Neural progenitor cell (in vitro differentiated cells): ENCODE data around the gene CNTD1. TPM values are rescaled to one million over a fixed set of nuclear protein-coding genes. Genes with fewer than 3 reads are reported as not detected.
"Not testable (repeated sequence)": the region's sequence is repeated elsewhere in the genome, so short reads cannot be mapped to it uniquely, and the experiment has no call there.

Experiments used
- DNase-seq: peaks from one replicate; pipeline ENCODE4 v3.0.0-alpha.2; 2016; ENCODE audit warnings: low spot score
- H2AFZ ChIP-seq: fragments of 200-600 bp; sonication (generic); replicated peaks from 2 replicates; pipeline ENCODE4 v1.6.1; 2016; ENCODE audit warnings: antibody characterized with exemption
- H3F3A ChIP-seq: fragments of 200-600 bp; sonication (generic); 2 replicates; pipeline ENCODE4 v1.6.1; 2016; ENCODE audit warnings: antibody characterized with exemption, low read depth
- H3K27ac ChIP-seq: fragments of 200-600 bp; sonication (generic); 2 replicates; pipeline ENCODE4 v1.5.1; 2016; ENCODE audit warnings: mild to moderate bottlenecking
- H3K27me3 ChIP-seq: fragments of 200-600 bp; sonication (generic); 2 replicates; pipeline ENCODE4 v1.6.1; 2016; ENCODE audit warnings: mild to moderate bottlenecking, moderate library complexity
- H3K36me3 ChIP-seq: fragments of 200-600 bp; sonication (generic); 2 replicates; pipeline ENCODE4 v1.5.1; 2016
- H3K4me1 ChIP-seq: fragments of 200-600 bp; sonication (generic); 2 replicates; pipeline ENCODE4 v1.6.1; 2016; ENCODE audit warnings: mixed run types
- H3K4me2 ChIP-seq: fragments of 200-600 bp; sonication (generic); 2 replicates; pipeline ENCODE4 v1.6.1; 2016
- H3K4me3 ChIP-seq: fragments of 200-600 bp; sonication (generic); 2 replicates; pipeline ENCODE4 v1.5.1; 2016
- H3K79me2 ChIP-seq: fragments of 200-600 bp; sonication (generic); 2 replicates; pipeline ENCODE4 v1.6.1; 2016; ENCODE audit warnings: low read depth
- H3K9ac ChIP-seq: fragments of 200-600 bp; sonication (generic); 2 replicates; pipeline ENCODE4 v1.6.1; 2016
- H3K9me3 ChIP-seq: fragments of 200-600 bp; sonication (generic); 2 replicates; pipeline ENCODE4 v1.5.1; 2016; ENCODE audit warnings: low read depth
- H4K20me1 ChIP-seq: fragments of 200-600 bp; sonication (generic); 2 replicates; pipeline ENCODE4 v1.6.1; 2016; ENCODE audit warnings: low read depth
- H3K27ac Mint-ChIP-seq: 3 replicates; pipeline ENCODE4 v1.8.0; 2021; ENCODE audit warnings: mixed read lengths
- H3K27me3 Mint-ChIP-seq: 2 replicates; pipeline ENCODE4 v1.8.0; 2022; ENCODE audit warnings: low read depth, mild to moderate bottlenecking, inconsistent platforms, moderate library complexity, mixed read lengths; ENCODE audit not compliant: insufficient read depth
- H3K36me3 Mint-ChIP-seq: 3 replicates; pipeline ENCODE4 v1.8.0; 2021; ENCODE audit warnings: mixed read lengths
- H3K4me1 Mint-ChIP-seq: 3 replicates; pipeline ENCODE4 v1.8.0; 2021; ENCODE audit warnings: mixed read lengths
- H3K4me3 Mint-ChIP-seq: 3 replicates; pipeline ENCODE4 v1.8.0; 2021; ENCODE audit warnings: mild to moderate bottlenecking, moderate library complexity, mixed read lengths
- H3K9me3 Mint-ChIP-seq: 3 replicates; pipeline ENCODE4 v1.8.0; 2020; ENCODE audit warnings: mixed read lengths
- EZH2 ChIP-seq: fragments of 200-600 bp; sonication (generic); IDR thresholded peaks from 2 replicates; pipeline ENCODE4 v1.6.1; 2017; ENCODE audit warnings: antibody characterized with exemption, mild to moderate bottlenecking, moderate library complexity
- EZH2phosphoT487 ChIP-seq: fragments of 200-600 bp; sonication (generic); IDR thresholded peaks from 2 replicates; pipeline ENCODE4 v1.6.1; 2017; ENCODE audit warnings: antibody characterized with exemption
- total RNA-seq: library from RNA; depleted of rRNA; stranded (reverse); fragments of >200 nt; gene quantifications from 2 replicates; pipeline ENCODE4 v1.2.3, GENCODE V29; 2015; ENCODE audit warnings: low replicate concordance
- TF ChIP-seq, protein P1 (sequence below): fragments of 200-600 bp; sonication (generic); IDR thresholded peaks from 2 replicates; pipeline ENCODE4 v1.5.1; 2017; ENCODE audit warnings: antibody characterized with exemption, mild to moderate bottlenecking

The CNTD1 gene
- total RNA-seq, 1 donor from 2014 or later, result not detected

DNA sequence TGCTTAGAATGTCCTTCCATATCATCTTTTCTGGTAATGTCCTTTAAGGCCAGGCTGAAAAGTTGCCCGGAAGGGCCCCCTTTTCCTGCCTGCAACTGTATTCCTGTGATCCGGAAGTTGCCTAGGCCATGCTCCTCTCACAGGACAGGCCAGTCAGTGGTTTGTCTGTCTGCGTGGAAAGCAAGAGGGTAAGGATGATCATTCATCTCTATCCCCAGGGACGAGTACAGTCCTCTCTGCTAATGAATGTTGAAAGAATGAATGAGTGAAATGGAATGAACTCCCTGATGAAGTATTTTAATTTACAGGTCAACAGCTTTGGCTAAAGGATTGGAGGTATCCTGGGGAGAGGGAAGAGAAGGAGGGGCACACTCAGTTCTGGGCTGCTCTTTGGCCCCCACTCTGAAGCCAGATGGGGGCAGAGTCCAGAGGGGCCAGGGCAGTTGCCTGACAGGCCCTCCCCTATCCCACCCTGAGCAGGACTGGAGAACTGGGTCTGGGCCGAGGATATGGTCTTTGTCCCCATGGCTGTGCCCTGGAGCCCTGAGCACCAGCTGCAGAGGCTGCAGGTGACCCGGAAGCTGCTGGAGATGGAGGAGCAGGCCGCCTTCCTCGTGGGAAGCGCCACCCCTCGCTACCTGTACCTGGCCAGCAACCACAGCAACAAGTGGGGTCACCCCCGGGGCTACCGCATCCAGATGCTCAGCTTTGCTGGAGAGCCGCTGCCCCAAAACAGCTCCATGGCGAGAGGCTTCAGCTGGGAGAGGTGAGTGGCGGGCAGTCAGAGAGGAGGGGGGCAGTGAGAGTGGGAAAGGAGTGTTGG lies 55.5 kb downstream of the CNTD1 start:
- no peak overlapping the region for H3K4me3 Mint-ChIP-seq
- H3K27ac ChIP-seq, result no peak overlapping the region
- no peaks in the 10 kb centered on the region for H3K79me2 ChIP-seq
- no peaks in the 10 kb centered on the region for H3K4me1 Mint-ChIP-seq
- H3K27ac Mint-ChIP-seq, result no peak overlapping the region
- no peaks in the 10 kb centered on the region for H4K20me1 ChIP-seq
- H3K9me3 Mint-ChIP-seq, result no peaks in the 10 kb centered on the region
- no peak for DNase-seq
- H2AFZ ChIP-seq, result no peak overlapping the region
- H3K9ac ChIP-seq, result no peak overlapping the region
- no peaks in the 10 kb centered on the region for H3F3A ChIP-seq
- H3K9me3 ChIP-seq, result no peaks in the 10 kb centered on the region
- no peak overlapping the region for H3K4me3 ChIP-seq
- H3K4me1 ChIP-seq, result no peaks in the 10 kb centered on the region
- no peaks in the 10 kb centered on the region for H3K27me3 ChIP-seq
- no peak overlapping the region for H3K4me2 ChIP-seq
- H3K36me3 Mint-ChIP-seq, result peaks cover 2% of the 10 kb centered on the region
- no peaks in the 10 kb centered on the region for H3K36me3 ChIP-seq
- TF ChIP-seq, protein P1, sequence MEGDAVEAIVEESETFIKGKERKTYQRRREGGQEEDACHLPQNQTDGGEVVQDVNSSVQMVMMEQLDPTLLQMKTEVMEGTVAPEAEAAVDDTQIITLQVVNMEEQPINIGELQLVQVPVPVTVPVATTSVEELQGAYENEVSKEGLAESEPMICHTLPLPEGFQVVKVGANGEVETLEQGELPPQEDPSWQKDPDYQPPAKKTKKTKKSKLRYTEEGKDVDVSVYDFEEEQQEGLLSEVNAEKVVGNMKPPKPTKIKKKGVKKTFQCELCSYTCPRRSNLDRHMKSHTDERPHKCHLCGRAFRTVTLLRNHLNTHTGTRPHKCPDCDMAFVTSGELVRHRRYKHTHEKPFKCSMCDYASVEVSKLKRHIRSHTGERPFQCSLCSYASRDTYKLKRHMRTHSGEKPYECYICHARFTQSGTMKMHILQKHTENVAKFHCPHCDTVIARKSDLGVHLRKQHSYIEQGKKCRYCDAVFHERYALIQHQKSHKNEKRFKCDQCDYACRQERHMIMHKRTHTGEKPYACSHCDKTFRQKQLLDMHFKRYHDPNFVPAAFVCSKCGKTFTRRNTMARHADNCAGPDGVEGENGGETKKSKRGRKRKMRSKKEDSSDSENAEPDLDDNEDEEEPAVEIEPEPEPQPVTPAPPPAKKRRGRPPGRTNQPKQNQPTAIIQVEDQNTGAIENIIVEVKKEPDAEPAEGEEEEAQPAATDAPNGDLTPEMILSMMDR, result no peak
- TF ChIP-seq EZH2phosphoT487, result no peak
- H3K27me3 Mint-ChIP-seq, result peaks cover 9% of the 10 kb centered on the region

DNA sequence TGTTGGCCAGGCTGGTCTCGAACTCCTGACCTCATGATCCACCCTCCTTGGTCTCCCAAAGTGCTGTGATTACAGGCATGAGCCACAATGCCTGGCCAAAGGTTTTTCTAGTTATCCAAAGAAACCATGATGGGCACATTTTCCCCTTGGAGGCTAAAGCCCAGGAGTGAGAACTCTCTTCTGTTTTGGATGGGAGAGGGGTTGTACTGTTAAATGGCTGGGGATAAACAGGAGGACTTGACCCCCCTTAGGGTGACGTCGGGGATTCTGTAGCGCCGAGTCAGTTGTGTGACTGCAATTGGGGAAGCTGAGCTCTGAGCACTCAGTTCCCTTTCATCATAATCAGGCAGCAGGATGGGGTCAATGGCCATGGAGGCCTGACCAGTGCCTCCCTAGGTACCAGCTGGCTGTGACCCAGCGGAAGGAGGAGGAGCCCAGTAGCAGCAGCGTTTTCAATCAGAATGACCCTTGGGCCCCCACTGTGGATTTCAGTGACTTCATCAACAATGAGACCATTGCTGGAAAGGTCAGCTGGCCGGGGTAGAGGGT lies 56.5 kb downstream of the CNTD1 start:
- Histone ChIP-seq H4K20me1 (no peaks in the 10 kb centered on the region), H3K4me3 (no peak overlapping the region), H3K27ac (no peak overlapping the region), H3K36me3 (no peaks in the 10 kb centered on the region), H3K27me3 (no peaks in the 10 kb centered on the region), H3K9ac (no peak overlapping the region), H3F3A (no peaks in the 10 kb centered on the region), H2AFZ (no peak overlapping the region), H3K79me2 (no peaks in the 10 kb centered on the region), H3K4me2 (no peak overlapping the region), H3K4me1 (no peaks in the 10 kb centered on the region), H3K9me3 (no peaks in the 10 kb centered on the region)
- no peaks in the 10 kb centered on the region for H3K4me1 Mint-ChIP-seq
- TF ChIP-seq EZH2phosphoT487 (no peak), EZH2 (no peak)
- TF ChIP-seq, protein P1, result no peak
- H3K4me3 Mint-ChIP-seq, result no peak overlapping the region
- no peak overlapping the region for H3K27ac Mint-ChIP-seq
- peaks cover 5% of the 10 kb centered on the region for H3K27me3 Mint-ChIP-seq
- DNase-seq, result no peak
- H3K9me3 Mint-ChIP-seq, result no peaks in the 10 kb centered on the region
- peaks cover 2% of the 10 kb centered on the region for H3K36me3 Mint-ChIP-seq

DNA sequence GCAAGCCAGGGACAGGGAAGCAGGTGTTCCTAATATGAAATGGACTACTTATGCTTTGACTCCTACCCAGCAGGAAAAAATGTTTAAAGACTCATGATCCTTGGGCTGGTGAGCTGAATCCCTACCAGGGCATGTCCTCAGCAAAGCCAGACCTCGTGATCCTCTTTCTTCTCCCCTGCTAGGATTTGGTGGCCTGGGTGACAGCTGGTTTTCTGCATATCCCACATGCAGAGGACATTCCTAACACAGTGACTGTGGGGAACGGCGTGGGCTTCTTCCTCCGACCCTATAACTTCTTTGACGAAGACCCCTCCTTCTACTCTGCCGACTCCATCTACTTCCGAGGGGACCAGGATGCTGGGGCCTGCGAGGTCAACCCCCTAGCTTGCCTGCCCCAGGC lies 57.4 kb downstream of the CNTD1 start:
- H3K4me1 Mint-ChIP-seq, H3K27me3 Mint-ChIP-seq, H3F3A ChIP-seq, H3K27me3 ChIP-seq, H3K36me3 ChIP-seq, H3K9me3 Mint-ChIP-seq, H3K27ac Mint-ChIP-seq, H3K9me3 ChIP-seq, DNase-seq, H3K4me1 ChIP-seq, H2AFZ ChIP-seq, H3K4me2 ChIP-seq, H3K27ac ChIP-seq, H3K9ac ChIP-seq, H4K20me1 ChIP-seq, H3K4me3 Mint-ChIP-seq, H3K36me3 Mint-ChIP-seq, H3K4me3 ChIP-seq, H3K79me2 ChIP-seq: not testable (repeated sequence)

DNA sequence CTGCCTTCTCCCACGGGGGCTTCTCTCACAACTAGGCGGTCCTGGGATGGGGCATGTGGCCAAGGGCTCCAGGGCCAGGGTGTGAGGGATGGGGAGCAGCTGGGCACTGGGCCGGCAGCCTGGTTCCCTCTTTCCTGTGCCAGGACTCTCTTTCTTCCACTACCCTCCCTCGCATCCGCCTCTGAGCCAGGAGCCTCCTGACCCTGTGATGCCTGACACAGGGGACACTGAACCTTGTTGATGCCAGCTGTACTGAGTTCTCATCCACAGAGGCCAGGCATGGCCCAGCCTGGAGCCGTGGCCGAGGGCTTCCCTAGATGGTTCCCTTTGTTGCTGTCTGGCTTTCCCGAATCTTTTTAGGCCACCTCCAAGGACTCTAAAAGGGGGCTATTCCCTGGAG lies 57.9 kb downstream of the CNTD1 start:
- not testable (repeated sequence) for H3K4me2 ChIP-seq, H3K27ac ChIP-seq, H4K20me1 ChIP-seq, DNase-seq, H3K4me1 ChIP-seq, H3K27me3 Mint-ChIP-seq, H3K4me3 ChIP-seq, H3K36me3 ChIP-seq, H3K9me3 ChIP-seq, H3K36me3 Mint-ChIP-seq, H3K27me3 ChIP-seq, H3K4me3 Mint-ChIP-seq, H3K27ac Mint-ChIP-seq, H3K9ac ChIP-seq, H3F3A ChIP-seq, H3K79me2 ChIP-seq, H3K4me1 Mint-ChIP-seq, H2AFZ ChIP-seq, H3K9me3 Mint-ChIP-seq
